COLO668 (cell line): ENCODE measurements around the gene LHFPL3.

Experiments used
- DNase-seq: peaks from one replicate; lab custom pipeline; 2025; ENCODE audit not compliant: unreplicated experiment; lab: John Stamatoyannopoulos, UW

The LHFPL3 gene

DNA sequence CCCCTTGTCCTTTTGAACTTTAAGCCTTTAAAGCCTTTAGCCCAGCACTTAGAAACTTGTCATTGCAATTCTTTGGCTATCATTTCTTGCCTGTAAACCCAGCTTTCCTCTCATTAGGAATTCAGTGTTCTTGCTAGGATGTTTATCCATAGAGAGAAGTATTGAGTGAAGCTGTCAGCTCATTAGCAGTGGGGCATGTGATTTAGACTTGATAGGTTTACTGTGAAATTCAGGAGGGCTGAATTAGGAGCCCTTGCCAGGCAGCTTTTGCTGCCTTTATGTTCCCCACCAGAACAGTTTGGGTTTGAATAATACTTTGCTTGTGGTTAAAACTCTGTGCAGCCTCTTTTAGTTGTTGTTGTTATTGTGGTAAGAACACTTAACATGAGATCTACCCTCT is 39.5 kb downstream of the LHFPL3 start:
- DNase-seq = no peak

DNA sequence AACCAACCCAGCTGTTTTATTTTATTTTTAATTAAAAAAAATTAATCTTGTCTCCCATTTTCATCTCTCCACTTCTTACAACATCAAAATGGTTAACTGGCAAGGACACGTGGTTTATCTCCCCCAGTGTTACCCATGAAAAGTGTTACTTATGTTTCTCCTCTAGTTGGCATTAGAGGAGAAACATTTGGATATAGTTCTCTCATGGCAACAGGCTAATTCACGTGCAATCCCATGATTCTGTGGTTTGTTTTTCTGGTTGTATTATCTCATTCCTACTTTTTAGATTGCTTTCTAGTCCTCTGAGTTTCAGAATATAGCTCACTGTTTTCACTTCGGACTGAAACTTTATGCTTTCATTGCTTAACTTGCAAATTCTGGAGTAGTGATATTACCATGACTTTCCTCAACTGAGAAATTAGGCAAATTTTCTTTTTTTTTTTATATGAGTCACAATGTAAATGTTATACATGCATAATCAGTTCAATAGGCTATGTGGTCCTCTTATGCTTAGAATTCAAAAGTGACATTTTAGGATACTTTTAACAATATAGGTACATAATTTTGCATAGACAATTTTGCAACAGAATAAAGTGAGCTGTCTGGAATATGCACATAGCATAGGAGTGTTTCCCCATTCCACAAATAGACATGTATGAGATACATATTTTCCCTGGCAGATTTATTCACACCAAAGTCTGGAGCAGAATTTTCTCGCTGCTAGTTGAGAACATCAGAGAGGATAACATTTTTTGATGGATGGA is 43.0 kb downstream of the LHFPL3 start:
- DNase-seq = no peak

DNA sequence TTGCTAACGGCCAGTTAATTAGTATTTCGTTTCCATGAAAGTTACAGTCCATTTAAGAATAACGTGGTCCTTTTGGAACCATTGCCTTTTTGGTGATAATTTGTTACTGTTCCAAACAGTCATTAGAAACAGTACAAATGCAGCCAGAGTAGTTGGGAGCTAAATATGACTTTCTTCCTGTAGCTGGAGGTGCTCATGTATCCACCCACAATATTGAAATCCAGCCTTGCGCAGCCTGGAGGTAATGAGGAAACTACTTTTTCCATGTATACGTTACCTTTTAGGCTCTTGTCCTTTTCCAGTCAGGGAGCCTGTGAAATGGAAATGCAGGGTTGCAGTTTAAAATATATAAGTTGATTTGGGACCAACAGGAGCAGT is 43.6 kb downstream of the LHFPL3 start:
- no peak for DNase-seq

DNA sequence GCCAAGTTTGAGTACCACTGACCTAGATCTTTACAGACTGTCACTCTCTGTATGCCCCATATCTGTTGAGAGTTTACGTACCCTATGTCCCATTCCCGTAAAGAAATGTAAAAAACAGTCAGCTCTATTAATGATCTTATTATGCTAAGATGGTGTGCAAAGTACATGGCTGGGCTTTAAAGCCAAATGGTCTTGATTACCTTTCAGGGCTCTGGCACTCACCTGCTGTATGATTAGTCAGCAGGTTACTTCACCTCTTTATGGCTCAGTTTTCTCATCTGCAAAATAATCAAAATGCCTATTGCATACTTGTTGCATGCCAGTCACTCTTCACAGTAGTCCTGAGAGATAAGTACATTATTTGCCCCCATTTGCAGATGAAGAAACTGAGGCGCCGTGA is 54.2 kb downstream of the LHFPL3 start:
- DNase-seq = no peak

DNA sequence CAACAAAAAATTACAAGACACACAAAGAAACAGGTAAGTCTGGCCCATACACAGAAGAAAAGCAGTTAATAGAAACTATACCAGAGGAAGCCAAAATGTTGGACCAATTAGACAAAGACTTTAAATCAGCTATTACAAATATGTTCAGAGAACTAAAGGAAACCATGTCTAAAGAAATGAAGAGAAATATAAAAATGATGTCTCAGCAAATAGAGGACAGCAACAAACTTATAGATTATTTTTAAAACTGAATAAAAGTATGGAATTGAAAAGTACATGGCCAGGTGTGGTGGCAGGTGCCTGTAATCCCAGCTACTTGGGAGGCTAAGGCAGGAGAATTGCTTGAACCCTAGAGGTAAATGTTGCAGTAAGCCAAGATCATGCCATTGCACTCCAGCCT is 58.5 kb downstream of the LHFPL3 start:
- DNase-seq = no peak

DNA sequence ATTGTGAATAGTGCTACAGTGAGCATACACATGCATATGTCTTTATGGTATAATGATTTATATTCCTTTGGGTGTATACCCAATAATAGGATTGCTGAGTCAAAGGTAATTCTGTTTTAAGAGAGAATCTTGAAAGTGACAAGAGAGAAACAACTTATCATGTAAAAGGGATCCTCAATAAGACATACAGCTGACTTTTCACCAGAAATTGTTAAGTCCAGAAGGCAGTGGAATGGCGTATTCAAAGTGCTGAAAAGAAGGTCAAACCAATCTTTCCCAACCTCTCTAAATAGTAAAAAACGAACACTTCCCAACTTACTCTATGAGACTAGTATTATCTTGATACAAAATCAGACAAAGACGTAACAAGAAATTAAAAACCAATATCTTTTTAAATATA is 59.8 kb downstream of the LHFPL3 start:
- no peak for DNase-seq

DNA sequence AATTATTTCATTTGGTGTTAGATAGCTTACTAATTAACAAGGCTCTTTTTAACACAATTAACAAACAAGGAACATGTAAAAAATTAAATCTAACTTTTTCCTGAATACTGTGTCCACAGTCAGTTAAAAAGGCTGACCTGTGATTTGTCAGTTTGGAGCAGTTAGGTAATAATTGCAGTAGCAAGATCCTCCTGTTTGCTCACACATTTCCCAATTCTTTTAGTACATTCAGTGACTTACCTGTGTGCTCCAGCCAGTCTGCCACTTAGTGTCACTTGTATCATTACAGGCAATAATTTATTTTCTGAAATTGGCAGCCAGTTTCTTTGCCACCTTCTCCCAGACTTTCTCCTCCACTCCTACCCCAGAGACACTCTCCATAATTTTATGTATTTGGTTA is 66.8 kb downstream of the LHFPL3 start:
- no peak for DNase-seq

DNA sequence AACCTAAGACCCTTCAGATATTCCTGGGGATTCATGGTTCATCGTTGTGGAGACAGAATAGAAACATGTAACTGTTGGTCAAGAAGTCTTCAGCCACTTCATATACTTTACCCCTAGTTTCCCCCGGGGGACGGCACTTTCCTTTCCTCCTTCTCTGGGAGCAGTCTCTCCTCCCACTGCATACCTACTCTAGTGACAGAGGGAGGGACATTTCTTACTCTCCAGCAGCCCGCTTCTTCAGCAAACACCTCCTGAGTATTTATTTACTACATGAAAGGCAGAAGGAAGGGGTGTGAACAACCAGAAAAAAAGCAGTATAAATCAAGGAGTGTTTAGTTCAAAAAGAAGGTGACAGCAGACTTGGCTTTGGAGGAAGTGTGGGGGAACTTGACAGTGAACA is 69.0 kb downstream of the LHFPL3 start:
- DNase-seq = no peak

DNA sequence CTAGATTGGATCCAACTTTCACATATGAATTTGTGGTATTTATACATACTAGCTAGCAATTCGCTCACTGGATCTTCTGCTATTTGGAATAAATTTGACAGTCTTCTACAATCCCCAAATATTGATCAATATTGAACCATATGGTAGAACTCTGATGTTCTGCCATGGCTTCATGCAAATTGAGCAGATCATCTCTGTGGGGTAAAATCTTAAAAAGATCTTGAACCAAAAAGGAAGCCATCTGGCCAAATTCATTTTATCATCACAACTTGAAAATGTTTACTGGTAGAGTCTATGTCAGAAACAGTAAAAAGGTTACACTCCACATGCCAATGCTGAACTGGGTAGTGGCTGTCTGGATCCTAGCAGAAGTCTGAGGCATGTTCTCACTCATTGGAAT is 80.0 kb downstream of the LHFPL3 start:
- no peak for DNase-seq

DNA sequence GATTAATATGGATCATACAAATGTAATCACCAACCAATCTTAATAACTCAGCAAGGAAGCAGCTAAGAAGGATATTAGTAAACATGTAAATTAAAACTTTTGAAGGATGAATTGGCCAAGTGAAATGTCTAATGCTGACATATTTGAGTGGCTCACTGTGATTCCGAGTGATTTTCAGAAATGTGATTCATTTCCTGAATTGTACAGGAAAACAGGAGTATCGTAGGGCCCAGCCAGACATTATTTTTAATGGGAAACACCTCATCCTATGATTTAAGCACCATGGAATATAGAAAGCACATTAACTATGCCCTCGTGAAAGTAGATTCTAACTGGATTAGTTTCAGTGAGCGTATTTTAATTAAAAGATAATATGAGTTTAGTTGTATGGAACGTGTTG is 82.3 kb downstream of the LHFPL3 start:
- DNase-seq = no peak

DNA sequence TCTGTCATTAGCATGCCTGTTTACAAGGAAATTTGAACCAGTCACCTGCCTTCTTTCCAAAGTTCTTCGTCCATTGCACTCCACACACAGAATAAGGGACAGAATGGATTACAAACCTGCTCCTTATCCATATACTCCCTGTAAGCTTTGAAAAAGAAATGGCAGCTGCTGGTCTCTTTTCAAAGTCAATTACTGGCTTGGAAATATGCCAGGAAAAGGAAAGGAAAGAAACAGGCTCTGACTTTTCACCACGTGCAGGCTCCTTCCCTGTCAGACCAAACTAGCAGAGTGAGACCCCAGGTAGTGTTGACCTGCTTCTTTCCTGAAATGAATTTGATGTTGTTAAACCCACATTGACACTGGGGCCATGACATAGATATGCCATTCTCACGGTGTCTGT is 84.5 kb downstream of the LHFPL3 start:
- DNase-seq = no peak

DNA sequence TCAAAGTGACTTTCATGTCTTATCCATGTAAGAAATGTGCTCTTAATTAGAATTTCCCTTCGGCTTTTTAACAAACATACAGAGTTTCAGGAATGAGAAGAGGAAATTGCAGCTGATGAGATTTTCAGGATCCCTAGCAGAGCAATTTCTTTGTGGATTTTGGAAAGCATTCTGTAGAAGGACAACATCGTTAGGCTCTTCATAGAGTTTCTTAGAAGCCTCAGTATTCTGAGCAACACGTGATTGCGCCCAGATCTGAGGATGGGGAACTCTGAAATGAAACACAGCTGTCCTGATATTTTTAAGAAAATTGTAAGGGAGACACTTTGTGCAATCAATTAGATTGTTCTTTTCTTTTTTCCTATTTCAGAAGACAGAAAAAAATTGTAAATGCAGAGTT is 85.8 kb downstream of the LHFPL3 start:
- DNase-seq = no peak

DNA sequence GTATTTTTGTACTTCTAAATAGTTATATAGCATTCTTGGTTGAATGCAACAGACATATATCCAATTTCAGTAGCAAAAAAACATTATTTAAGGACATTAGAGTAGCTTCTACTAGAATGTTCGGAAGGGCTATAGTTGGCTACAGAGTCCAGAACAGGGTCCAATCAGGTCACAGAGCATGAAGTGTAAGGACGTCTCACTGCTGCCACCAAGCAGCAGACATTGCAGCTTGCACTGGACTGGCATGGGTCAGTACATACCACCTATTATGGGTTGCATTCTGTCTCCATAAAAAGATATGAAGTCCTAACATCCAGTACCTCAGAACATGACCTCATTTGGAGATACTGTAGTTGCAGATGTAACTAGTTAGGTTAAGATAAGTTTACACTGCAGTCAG is 87.3 kb downstream of the LHFPL3 start:
- DNase-seq = no peak

DNA sequence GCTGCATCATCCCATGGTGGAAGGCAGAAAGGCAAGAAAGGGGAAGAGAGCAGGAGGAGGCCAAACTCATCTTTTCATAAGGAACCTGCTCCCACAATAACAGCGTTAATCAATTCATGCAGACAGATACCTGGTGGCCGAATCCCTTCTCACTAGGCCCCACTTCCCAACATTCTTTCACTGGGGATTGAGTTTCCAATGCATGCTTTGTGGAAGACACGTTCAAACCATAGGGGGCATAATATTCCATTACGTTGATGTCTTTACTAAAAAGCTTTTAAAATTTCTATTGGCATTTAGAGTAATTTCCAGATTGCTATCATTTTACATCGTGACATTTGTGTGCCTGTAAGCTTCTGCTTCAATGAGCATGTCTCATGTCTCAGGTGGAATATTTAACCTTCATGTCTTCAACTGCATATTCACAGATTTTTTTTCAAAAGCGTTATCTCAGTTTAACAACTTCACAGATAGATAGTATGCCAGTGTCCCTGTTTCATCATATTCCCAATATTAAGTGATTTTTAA is 88.5 kb downstream of the LHFPL3 start:
- DNase-seq = no peak

DNA sequence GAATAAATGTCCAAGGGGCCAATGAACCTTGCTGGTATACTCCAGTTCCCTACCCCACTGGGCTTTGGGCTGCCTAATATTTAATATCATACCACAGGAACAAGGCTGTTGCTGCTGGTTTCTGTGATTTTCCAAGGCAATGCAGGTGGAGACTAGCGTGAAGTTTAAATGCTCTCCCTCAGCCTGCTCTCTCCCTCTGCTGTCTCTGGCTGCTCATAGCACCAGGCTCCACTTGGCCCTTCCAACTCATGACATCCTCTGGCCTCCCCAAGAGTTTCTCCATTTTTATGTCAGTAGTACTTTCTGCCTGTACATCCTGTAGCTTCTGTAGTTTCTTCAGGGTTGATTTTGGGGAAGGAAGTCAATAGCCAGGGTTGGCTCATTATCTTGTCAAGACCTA is 103.5 kb downstream of the LHFPL3 start:
- DNase-seq = no peak

DNA sequence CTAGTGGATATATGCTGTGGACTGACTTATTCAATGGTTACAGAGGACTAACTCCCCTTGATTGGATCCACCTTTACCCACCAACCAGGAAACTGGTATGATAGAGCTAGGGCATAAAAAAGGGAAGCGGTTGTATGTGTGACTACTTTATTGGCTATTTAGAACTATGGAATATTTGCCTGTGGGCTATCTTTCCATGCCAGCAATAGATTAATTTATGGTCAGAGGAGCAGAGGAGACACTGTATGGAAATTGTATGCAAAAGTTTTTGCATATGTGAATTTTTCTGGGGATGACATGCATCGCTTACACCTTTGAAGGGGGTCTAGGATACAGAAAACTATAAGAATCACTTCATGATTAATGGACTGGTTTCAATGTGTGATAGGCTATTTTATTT is 105.7 kb downstream of the LHFPL3 start:
- no peak for DNase-seq

DNA sequence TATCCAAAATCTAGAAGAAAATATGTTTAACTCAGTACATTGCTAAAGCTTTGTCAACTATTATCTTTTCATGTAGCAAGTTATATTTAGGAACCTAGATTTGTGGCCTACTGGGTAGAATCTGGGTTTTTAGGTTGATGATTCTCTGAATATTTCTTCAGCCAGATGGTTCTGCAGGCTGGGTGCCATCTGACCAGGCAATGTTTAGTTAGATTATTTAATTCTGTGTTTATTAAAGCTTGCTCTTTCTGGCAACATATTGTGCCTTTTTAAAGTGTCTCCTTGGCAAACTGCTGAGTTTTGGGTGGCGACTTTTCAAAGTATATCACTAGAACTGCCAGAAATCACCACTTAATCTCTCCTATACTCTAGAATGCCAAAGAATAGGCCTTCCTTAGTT is 114.1 kb downstream of the LHFPL3 start:
- no peak for DNase-seq

DNA sequence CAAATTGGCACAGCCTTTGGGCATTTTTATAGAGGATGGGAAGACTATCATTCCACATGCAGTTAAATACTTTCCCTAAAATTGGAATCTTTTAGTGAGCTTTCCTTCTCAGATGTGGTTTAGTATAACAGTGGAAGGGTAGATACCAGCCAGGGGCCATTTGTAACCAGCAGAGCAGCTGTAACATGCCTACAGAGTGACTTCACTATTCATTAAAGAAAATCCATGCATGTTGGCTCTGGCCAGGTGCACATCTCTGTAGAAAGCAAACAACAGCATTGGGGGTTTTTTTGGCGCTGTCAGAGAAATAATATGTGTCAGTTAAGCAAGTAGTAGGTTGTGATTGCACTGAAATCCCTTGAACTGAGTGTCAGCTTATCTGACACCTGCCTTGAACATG is 115.6 kb downstream of the LHFPL3 start:
- no peak for DNase-seq

DNA sequence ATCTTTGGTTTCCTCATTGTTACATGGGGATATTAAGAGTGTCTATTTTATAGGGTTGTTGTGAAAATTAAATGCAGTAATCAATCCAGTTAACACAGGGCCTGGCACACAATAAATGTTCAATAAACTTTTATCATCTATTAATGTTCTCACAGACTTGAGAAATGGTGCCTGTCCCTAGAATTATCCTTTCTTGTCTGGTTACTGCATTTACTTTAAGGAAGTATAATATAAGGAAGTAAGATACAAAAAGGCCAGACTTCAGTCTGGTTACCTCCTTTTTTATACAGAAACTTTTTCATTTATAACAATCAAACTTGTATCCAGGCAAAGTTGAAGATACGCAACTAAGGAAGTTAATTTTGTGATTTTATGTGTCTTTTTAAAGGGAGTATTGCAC is 117.0 kb downstream of the LHFPL3 start:
- no peak for DNase-seq

DNA sequence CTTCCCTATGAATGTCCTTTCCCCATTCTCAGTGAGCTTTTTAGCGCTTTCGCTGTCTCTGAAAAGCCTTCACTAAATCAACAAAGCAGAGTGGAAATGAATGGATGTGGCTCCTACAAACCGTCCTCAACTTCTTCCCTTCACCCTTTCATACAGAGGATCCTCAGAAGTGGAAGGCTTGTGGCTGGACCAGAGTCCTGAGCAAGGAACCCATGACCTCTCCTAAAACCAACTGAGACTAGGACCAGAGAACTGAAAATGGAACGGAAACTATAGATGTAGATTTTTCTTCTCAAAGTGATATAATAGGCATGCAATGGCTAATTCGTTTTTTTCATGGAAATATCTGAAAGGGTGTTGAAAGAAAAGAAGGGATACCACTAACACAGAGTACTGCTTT is 122.5 kb downstream of the LHFPL3 start:
- DNase-seq = no peak

DNA sequence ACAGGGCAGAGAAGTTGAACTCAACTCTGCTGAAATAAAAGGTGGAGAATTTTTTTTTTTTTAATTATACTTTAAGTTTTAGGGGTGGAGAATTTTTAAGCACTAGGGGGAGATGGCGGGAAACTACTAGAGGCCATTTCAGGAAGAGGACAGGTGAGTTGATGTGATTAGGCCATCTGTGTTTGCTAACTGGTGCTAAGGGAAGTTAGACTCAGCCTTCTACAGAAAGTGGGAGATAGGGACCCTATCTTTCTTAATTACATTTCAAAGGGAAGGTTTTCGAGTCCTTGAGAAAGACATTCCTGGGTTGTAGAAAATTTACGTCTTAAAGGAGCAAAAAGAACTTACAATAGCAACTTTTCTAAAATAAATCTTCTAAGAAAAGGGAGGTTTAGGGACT is 124.8 kb downstream of the LHFPL3 start:
- no peak for DNase-seq

DNA sequence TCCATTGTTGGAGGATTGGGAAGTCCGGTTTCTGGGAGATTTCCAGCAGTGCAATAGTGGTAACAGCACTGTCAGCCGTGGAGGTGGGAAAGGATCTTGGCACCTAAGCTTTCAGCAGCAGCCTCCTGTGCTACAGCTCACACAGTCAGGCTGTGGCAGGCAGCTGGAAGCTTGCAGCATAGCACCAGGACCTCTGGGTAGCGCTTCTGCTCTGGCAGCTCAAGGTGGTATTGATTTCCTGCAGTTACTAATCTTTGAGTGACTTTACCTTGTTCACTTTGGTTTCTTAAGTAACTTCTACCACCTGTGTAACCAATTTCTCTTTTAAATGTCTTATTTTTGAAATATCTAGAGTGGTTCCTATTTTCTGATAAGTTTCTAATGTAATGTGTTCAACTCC is 130.5 kb downstream of the LHFPL3 start:
- DNase-seq = no peak

DNA sequence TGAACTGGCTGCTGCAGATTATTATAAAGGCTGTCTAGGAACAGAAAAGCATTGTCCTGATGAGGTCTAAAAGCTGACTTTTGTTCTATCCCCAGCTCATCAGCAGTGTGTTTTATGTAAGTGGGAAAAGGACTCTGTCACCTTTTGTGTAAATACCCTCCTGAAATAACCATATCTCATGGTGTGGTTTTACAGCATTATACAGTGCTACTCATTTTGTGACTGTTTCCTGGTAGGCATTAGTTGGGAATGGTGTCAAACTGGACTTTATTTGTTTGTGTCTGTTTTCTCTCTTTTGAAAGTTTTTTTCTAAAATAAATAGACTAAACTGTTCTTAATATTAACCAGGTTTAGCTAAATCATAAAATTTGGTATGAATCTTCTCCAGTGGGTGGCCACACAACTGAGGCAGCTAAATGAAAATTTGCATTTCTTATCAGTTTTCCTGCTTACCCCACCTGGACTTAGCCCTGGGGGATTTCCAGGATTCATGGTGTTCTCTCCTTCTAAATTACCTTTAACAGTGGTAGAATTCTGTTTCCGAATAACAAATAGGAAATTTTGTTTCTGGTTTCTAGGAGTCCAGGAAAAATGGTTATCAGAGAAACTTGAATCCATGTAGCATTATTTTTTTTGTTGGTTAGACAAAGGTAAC is 140.9 kb downstream of the LHFPL3 start:
- no peak for DNase-seq
